Left lung (tissue), 14 donors: ENCODE data around the gene KBTBD3. TPM values are rescaled to one million over a fixed set of nuclear protein-coding genes. Genes with fewer than 3 reads are reported as not detected.

Experiments used
- ATAC-seq: fragments of 200-7000 bp; cut with Tn5 transposase; one replicate; pipeline ENCODE4 v1.9.1; 2020; ENCODE audit warnings: moderate library complexity
- DNase-seq, 4 donors: peaks; one replicate each; pipeline ENCODE4 v3.0.0-alpha.2; 2013 to 2020
- H3K27ac ChIP-seq, 2 donors: fragments of 200-600 bp; sonication (generic) in 1 of 2; one replicate each; pipeline versions ENCODE4 v1.5.0 to v1.8.0; 2020 to 2021
- H3K27me3 ChIP-seq, 2 donors: fragments of 200-600 bp; sonication (generic) in 1 of 2; one replicate each; pipeline versions ENCODE4 v1.5.0 to v1.8.0; 2020 to 2021
- H3K36me3 ChIP-seq, 2 donors: fragments of 200-600 bp; sonication (generic) in 1 of 2; one replicate each; pipeline versions ENCODE4 v1.5.0 to v1.8.0; 2020 to 2021
- H3K4me1 ChIP-seq, 2 donors: fragments of 200-600 bp; one replicate each; pipeline ENCODE4 v1.8.0; 2021
- H3K4me3 ChIP-seq, 2 donors: fragments of 200-600 bp; sonication (generic) in 1 of 2; one replicate each; pipeline versions ENCODE4 v1.5.0 to v1.8.0; 2020 to 2021; ENCODE audit warnings: mild to moderate bottlenecking in 1 of 2
- H3K9me3 ChIP-seq, 2 donors: fragments of 200-600 bp; sonication (generic) in 1 of 2; one replicate each; pipeline versions ENCODE4 v1.5.0 to v1.8.0; 2020 to 2021
- CTCF ChIP-seq, 2 donors: fragments of 200-600 bp; sonication (generic) in 1 of 2; IDR thresholded peaks; one replicate each; pipeline versions ENCODE4 v1.5.0 to v1.8.0; 2021; ENCODE audit warnings: antibody characterized with exemption in 2 of 2
- intact Hi-C, 2 donors: fragments of 100-400 bp; cut with DNase I; formaldehyde crosslinking; loops; one replicate each; pipeline versions ENCODE4 v1.11.2 to v1.14.2; 2022
- long read RNA-seq, 12 donors: library from polyadenylated mRNA in 2 of 12; unstranded in 2 of 12; transcript quantifications; one replicate each; pipeline ENCODE4 v2.0.0 and lab custom pipeline, GENCODE V29; 2019 to 2026
- polyA plus RNA-seq, 6 donors: library from polyadenylated mRNA; unstranded; fragments of 120-200 nt; gene quantifications; one replicate each; pipeline ENCODE4 v1.2.1, GENCODE V29; 2013; ENCODE audit not compliant: insufficient read length in 6 of 6
- total RNA-seq, 2 donors: library from RNA; stranded (reverse); fragmentation: NEBNext Ultra II Directional; extraction: Animal tissue kit (Norgen Biotek cat#: 25700); gene quantifications; one replicate each; pipeline ENCODE4 v1.2.1, GENCODE V29; 2021
- donor health status: DM: no; HTN: yes; CAD: no.
- donor health status: DM: no; HTN: no; CAD: no.

Gene KBTBD3
- total RNA-seq: 1 to 10 TPM; 6.4 to 7.2 TPM
- 1 to 10 TPM; 5.4 to 9.0 (median 8.0) TPM for polyA plus RNA-seq
- long read RNA-seq, donor 1, transcript KBTBD3-205 (4 exons, 2,682 nt): major isoform, 5 of 8 reads
- long read RNA-seq, donor 1, partial matches to known transcripts: 0 of 8 reads
- long read RNA-seq, donor 1, other reads (novel, unspliced or antisense): 0 of 8 reads
- long read RNA-seq, donor 2, partial matches to known transcripts: 0 of 3 reads
- long read RNA-seq, donor 2, other reads (novel, unspliced or antisense): 0 of 3 reads
- long read RNA-seq, donor 3, partial matches to known transcripts: 0 of 4 reads
- long read RNA-seq, donor 3, other reads (novel, unspliced or antisense): 0 of 4 reads
- long read RNA-seq, donor 4, partial matches to known transcripts: 0 of 2 reads
- long read RNA-seq, donor 4, other reads (novel, unspliced or antisense): 1 of 2 reads
- long read RNA-seq, donor 5, transcript KBTBD3-201 (3 exons, 3,751 nt): major isoform, 5 of 74 reads
- long read RNA-seq, donor 5, partial matches to known transcripts: 65 of 74 reads
- long read RNA-seq, donor 5, other reads (novel, unspliced or antisense): 0 of 74 reads
- long read RNA-seq, donor 6, transcript KBTBD3-201 (3 exons, 3,751 nt): major isoform, 5 of 9 reads
- long read RNA-seq, donor 6, partial matches to known transcripts: 0 of 9 reads
- long read RNA-seq, donor 6, other reads (novel, unspliced or antisense): 0 of 9 reads
- long read RNA-seq, donor 7, partial matches to known transcripts: 0 of 7 reads
- long read RNA-seq, donor 7, other reads (novel, unspliced or antisense): 0 of 7 reads
- long read RNA-seq, donor 8: 0 reads
- long read RNA-seq, donor 9: 0 reads
- long read RNA-seq, donor 10: 0 reads
- long read RNA-seq, donor 11, partial matches to known transcripts: 0 of 6 reads
- long read RNA-seq, donor 11, other reads (novel, unspliced or antisense): 0 of 6 reads
- long read RNA-seq, donor 12, partial matches to known transcripts: 0 of 3 reads
- long read RNA-seq, donor 12, other reads (novel, unspliced or antisense): 0 of 3 reads

GRCh38 chr11:106076919-106077608, at the start of gene KBTBD3:
TSS of gene KBTBD3 (minus strand) at chr11:106077347. CDS start at chr11:106059097, 18,250 bp downstream.
- H3K9me3 ChIP-seq: no peaks in the 10 kb centered on the region
- ATAC-seq: peak; percentile 97
- H3K27me3 ChIP-seq: no peaks in the 10 kb centered on the region
- H3K36me3 ChIP-seq: peaks cover 0 to 23% of the 10 kb centered on the region in 2 donors
- H3K4me1 ChIP-seq: peaks cover 5 to 48% of the 10 kb centered on the region in 2 donors
- no peak for TF ChIP-seq CTCF (IDR thresholded peaks at IDR 0.05)
- peak within 1 kb of the TSS; percentile 90 to 95 for H3K27ac ChIP-seq
- peak; percentile 99 to 100 (median 100) for DNase-seq
- peak within 1 kb of the TSS; percentile 58 to 78 for H3K4me3 ChIP-seq
- intact Hi-C loops: no loop called here

GRCh38 chr11:106121570-106122320, 44.6 kb upstream of the KBTBD3 start:
- ATAC-seq (no peak), DNase-seq (no peak)
- no peak for TF ChIP-seq CTCF (IDR thresholded peaks at IDR 0.05)

GRCh38 chr11:106105986-106106385, 28.8 kb upstream of the KBTBD3 start:
- DNase-seq (peak in 1 of 4 donors; percentile 28), ATAC-seq (no peak)
- Histone ChIP-seq H3K4me1 (no peaks in the 10 kb centered on the region), H3K27ac (no peak overlapping the region), H3K9me3 (no peaks in the 10 kb centered on the region), H3K4me3 (no peak overlapping the region), H3K27me3 (no peaks in the 10 kb centered on the region), H3K36me3 (no peaks in the 10 kb centered on the region)
- intact Hi-C loops: no loop called here
- TF ChIP-seq CTCF (IDR thresholded peaks at IDR 0.05): no peak

More at GRCh38 chr11:106121570-106122320, 44.6 kb upstream of the KBTBD3 start:
- Histone ChIP-seq H3K4me3 (no peak overlapping the region), H3K27me3 (peaks cover 0 to 4% of the 10 kb centered on the region in 2 donors), H3K4me1 (no peaks in the 10 kb centered on the region), H3K36me3 (no peaks in the 10 kb centered on the region), H3K27ac (no peak overlapping the region), H3K9me3 (no peaks in the 10 kb centered on the region)
- intact Hi-C loops: no loop called here

GRCh38 chr11:106101819-106102218, 24.7 kb upstream of the KBTBD3 start:
- Histone ChIP-seq H3K36me3 (peaks cover 0 to 18% of the 10 kb centered on the region in 2 donors), H3K27ac (no peak overlapping the region), H3K4me3 (no peak overlapping the region), H3K27me3 (no peaks in the 10 kb centered on the region), H3K9me3 (no peaks in the 10 kb centered on the region), H3K4me1 (no peaks in the 10 kb centered on the region)
- no peak for ATAC-seq
- intact Hi-C loops: no loop called here
- no peak for TF ChIP-seq CTCF (IDR thresholded peaks at IDR 0.05)
- DNase-seq: no peak
